HCEC 1CT (cell line): Measurements from ENCODE around the gene GRK5.
"Not testable (repeated sequence)": the region's sequence is repeated elsewhere in the genome, so short reads cannot be mapped to it uniquely, and the experiment has no call there.

Experiments used
- DNase-seq: peaks from one replicate; pipeline ENCODE4 v3.0.0-alpha.2; 2017

The GRK5 gene

DNA sequence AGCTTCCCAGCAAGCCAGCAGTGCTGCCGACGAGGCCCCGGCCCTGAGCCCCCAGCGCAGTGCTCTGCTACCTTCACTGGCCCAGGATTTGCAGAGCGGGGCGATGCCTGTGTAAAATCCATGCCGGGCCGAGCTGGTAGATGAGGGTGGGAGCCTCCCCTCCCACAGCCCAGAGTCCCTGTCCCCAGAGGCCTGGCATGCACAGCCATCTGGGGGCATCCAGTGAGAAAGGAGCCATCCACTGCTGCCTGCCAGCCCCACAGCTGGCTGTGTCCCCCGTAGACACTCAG is 218.5 kb downstream of the GRK5 start:
- no peak for DNase-seq

DNA sequence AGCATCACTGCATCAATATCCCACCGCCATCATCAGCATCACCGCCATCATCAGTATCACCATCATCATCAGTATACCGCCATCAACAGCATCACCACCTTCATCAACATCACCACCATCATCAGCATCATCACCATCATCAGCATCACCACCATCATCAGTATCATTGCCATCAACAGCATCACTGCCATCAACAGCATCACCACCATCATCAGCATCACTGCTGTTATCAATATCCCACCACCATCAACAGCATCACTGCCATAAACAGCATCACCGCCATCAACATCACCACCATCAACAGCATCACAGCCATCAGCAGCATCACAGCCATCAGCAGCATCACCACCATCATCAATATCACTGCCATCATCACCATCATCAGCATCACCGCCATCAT is 219.3 kb downstream of the GRK5 start:
- no peak for DNase-seq

DNA sequence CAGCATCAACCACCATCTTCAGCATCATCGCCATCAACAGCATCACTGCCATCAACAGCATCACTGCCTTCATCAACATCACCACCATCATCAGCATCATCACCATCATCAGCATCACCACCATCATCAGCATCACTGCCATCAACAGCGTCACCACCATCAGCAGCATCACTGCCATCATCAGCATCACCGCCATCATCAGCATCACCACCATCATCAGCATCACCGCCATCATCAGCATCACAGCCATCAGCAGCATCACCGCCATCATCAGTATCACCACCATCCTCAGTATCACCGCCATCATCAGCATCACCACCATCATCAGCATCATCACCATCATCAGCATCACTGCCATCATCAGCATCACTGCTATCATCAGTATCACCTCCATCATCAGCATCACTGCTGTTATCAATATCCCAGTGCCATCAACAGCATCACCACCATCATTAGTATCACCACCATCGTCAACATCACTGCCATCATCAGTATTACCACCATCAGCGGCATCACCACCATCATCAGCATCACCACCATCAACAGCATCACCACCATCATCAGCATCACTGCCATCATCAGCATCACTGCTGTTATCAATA is 220.0 kb downstream of the GRK5 start:
- DNase-seq: no peak

DNA sequence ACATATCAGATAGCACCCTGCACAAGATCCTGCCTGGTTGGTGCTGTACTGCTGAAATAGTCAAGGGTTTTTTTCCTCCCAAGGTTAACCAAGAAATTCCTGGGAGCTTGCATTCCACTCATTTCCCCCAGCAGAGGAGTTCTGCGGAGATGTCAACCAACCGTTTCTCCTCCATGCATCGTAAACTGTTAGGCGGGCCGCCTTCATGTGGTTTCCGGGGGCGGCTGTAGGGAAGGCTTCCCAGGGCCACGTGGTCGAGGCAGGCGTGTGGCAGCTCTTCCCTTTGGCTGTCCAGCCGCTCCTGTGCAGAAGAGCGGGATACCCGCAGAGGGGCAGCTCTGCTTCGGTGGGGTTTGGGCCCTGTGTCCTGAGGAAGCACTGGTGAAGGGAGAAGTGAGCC is 221.4 kb downstream of the GRK5 start:
- DNase-seq: no peak

DNA sequence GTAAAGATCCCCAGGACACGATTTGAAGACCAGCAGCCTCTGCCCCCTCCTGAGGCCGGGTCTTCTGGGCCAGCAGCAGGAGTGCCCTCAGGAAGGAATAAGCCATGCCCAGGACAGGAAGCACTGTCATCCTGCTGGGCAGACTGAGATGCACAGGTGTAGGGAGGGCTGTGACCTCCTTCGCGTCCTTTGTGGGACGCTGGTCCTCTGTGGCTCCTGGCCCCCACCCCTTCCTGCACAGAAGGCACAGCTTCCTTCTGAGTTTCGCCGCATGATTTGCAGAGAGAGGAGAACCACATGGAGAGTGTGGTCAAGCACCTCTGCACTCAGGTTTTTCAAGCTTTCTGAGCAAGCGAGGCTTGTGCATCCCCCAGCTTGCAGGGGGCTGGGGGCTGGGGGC is 222.4 kb downstream of the GRK5 start:
- no peak for DNase-seq

DNA sequence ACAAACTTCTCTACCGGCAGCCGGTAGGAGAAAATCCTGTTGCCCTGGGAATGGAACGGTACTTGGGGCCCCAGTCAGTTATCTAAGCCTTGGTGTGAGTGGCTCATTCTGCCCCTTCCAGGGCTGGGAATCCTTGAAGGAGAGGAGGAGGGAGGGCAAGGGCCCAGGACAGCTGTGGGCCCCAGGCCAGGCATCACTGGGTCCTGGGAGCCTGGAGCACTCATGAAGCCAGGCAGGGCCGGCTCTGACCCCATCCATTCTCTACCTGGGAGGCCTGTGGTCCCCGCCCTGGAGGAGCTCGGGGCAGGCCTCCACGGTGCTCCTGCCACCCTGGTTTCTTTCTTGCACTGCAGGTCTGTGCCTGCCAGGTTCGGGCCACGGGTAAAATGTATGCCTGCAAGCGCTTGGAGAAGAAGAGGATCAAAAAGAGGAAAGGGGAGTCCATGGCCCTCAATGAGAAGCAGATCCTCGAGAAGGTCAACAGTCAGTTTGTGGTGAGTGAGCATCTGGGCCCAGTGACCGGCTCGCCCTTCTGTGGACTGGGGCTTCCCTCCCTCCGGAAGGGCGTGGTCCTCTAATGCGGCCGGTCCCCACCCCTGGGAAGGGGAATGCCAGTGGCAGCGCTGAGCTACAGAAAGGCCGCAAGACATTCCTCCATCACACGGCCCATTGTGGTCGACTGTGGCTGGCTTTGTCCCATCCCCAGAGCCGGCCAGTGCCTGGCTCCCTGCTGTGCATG is 223.8 kb downstream of the GRK5 start:
- DNase-seq: no peak

DNA sequence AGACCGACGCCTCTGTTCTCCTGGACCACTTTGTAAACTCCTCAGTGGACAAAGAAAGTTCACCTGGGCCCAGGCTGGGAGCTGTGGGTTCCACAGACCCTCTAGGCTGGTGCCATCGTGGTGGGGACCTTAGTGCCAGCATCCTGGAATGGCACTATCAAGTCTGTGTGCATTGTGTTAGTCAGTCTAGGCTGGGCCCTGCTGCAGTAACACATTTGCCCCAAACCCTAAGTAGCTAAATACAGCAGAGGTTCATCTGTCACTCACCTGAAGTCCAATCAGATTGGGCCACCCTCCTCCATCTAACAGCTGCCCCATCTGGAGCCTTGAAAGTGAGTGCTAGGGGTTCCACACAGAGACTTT is 224.4 kb downstream of the GRK5 start:
- DNase-seq: no peak

DNA sequence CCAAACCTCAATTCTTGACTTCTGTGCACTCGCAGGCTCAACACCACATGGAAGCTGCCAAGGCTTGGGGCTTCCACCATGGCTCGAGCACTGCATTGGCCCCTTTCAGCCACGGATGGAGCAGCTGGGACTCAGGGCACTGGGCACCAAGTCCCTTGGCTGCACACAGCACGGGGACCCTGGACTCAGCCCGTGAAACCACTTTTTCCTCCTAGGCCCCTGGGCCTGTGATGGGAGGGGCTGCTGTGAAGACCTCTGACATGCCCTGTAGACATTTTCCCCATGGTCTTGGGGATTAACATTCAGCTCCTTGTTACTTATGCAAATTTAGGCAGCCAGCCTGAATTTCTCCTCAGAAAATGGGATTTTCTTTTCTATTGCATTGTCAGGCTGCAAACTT is 227.6 kb downstream of the GRK5 start:
- not testable (repeated sequence) for DNase-seq

DNA sequence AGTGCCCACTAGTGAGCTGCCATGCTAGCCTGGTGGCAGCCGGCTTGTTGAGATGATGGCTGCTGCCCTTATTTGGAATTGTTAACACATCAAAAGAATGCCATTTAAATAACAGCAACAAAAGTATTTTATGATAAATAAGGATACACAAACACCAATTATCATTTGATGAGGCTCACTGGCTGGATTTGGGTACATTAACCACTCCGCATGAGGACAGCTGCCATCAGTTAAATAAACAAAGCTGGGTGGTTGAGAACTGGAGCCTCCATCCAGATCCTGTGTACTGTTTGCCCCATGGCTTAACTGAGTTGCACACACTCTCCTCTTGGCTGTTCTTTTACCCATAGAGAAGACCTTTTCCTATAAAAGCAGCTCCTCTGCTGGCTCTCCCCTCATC is 231.3 kb downstream of the GRK5 start:
- DNase-seq: no peak

DNA sequence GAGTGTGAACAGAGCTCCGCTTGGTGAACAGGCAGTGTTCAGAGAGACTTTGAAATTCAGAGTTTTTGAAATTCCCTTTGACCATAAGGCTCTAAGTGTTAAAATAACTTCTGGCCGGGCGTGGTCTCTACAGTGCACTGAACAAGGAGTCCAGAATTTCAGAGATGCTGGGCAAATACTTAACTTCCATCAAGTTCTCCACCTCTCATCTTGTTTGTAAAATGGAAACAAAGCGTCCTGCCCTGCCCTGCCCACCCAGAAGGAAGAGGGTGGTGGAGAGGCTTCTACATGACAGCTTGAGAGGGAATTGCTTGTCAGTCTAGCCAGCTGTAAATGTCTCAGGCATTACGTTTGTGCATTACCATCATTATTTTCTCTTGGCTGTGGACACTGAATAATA is 232.6 kb downstream of the GRK5 start:
- no peak for DNase-seq

DNA sequence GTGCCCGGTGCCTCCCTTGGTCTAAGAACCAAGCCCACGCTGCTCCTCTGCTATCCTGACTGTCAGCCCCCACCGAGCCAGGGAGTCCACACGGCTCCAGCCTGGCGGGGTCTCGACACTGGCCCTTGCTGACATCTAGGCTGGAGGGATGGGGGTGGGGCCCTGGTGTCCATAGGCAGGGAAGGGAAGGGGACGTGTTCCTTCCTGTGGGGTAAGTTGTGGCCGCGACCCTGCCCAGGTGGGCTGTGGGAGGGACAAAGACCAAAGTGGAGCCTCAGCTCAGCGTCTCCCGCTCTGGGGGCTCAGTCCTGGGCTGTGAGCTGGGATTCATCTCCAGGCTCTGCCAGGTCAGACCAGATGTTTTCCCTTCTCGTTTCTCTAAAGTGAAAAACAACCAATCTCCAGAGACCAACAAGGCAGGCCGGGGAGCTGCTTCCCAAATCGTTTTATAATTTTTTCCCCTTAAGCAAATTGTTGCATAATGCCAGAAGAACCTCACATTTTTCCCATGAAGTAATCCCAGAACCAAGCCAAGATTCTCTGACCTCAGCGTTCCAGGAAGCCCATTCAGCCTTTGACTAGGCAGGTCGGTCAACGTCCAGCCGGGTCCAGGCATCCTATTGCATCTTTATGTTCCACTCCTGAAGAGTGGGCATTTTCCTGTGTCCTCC is 233.9 kb downstream of the GRK5 start:
- DNase-seq: peak; percentile 61

DNA sequence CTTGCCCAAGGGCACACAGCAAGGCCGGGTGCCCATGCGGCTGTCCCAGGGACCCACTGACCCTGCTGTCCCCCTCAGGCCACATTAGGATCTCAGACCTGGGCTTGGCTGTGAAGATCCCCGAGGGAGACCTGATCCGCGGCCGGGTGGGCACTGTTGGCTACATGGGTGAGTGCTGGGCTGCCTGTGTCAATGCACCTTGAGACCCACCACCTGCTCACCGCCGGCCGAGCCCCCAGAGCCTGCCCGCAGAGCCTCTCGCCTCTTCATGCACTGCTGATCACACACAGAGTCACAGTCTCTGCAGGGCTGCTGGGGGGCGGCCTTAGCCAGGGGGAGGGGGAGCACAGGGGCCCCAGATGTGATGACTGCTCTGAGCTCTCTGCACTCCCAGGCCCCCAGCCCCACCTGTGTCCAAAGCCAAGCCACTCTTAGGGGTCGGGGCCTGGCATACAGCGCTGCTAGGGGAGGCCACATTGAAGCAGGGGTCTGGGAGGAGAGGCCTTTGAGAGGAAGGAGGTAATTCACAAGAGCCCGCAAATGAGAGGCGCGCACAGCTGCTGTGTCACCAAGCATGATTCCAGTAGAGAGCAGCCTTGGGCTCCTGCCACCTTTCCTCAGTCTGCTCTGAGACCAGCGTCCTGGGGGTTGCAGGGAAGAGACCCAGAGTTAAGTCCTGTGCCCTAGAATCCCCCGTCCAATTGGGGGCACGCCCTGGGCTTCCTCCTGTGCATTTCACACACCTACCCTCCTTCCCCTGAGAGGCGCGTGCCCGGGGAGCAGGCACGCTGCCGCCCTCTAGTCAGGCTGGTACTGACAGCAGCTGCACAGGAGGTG is 234.8 kb downstream of the GRK5 start:
- DNase-seq: no peak

DNA sequence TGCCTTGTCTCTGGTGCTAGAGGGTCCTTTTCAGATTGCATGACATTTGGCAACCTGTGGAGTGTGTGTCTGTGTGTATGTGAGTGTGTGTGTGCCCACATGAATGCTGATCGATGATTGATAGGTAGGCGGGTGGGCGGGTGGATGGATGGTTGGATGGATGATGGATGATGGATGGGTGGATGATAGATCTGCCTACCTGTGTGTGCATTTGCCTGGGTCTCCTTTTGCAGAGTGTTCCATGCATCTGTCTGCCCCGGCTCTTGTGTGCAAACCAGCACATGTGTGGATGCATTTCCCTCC is 235.3 kb downstream of the GRK5 start:
- no peak for DNase-seq

DNA sequence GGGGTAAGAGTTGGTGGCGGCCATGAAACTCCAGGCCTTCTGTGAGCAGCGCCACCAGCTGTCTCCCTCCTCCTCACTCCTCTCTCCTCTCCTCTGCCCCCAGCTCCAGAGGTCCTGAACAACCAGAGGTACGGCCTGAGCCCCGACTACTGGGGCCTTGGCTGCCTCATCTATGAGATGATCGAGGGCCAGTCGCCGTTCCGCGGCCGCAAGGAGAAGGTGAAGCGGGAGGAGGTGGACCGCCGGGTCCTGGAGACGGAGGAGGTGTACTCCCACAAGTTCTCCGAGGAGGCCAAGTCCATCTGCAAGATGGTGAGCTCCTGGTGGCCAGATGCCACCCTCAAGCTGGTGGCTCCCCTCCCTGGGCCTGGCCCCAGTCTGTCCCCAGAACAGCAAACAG is 236.1 kb downstream of the GRK5 start:
- no peak for DNase-seq

DNA sequence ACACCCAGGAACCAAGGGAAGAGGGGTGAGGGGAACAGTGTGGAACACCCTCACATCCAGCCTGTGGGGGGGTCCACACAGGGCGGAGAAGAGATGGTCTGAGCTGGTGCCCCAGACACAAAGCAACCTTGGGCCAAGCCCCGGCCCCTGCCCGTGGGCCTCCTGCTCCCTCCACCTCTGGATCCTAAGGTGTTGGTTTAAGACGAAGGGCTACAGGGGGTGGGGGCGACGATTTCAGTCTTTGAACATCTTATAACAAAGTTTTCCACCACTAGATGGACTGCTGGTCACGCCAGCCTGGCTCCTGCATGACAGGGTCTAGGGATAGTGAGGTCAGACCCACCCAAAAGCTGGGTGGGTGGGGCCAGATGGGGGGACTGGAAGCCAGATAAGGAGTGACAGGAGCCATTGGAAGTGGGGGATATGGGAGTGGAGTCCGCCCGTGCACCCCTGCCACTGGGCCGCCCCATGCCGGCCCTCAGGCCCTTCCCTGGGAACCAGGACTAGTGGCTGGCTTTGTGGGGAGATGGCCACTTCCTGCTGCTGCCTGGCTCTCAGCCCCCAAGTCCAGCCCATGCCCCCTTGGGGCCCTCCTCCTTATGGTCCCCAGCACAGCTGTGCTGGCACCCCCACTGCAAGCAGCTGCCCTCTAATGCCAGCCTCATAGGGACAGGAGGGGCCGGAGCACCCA is 236.7 kb downstream of the GRK5 start:
- DNase-seq: no peak

DNA sequence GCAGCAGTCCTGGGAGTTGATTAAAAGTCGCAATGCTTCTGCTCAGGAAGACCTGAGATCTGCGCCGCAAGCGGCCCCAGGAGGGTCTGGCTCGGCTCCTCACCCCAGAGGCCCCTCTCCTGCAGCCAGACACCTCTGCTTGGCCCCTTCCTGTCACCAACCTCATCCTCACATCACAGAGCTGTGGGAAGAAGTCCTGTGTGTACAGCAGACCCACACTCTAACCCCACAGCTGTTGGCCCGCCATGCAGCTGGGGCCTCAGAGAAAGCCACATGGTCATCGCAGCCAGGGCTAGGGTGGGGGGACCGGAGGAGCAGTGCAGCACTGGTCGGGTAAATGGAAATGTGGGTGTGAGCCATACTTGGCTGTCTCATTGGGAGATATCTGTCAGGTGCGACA is 237.5 kb downstream of the GRK5 start:
- DNase-seq: no peak

DNA sequence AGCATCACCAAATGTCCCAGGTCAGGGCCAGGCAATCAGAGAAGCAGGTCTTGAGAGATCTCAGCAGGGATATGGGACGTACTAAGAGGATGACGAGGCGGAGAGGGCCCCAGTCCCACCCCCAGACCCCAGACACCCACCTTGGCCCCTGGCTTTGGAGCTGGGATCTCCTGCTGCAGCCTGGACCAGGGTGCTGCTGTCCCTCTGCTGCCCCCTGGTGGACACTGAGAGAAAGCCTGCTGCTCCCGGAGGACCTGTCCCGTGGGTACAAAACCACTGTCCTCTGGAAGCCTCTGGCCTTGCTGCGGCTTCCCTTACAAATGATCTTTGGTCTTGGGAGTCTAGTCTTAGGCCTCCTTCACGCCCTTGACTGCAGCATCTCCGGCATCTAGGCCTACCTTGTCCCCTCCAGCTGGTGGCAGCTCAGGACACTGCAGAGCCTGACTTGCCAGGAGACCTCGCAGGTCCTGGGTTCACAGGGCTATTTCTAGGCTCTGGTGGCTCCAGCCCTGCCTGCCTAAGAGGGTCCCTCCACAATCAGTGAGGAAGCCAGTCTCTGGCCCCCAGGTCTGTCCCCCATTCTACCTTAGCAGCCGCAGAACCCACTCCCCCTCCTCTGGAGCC is 238.1 kb downstream of the GRK5 start:
- DNase-seq: peak; percentile 49

DNA sequence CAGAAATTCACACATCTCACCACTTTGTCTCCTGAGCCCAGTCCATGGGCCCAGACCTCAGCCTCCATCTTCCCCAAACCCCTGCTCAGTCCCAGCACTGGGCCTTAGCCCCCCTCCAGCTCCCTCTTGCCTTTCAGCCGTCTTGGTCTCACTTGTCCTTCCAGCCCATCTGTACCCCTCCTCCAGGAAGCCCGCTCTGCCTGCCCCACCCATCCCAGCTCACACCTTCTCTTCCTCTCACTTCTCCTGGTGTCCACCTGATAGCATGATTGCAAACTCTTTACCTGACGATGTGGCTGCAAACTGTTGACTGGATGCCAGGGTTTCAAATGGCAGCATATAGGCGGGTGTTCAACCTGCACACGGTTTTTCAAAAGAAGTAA is 238.6 kb downstream of the GRK5 start:
- no peak for DNase-seq

DNA sequence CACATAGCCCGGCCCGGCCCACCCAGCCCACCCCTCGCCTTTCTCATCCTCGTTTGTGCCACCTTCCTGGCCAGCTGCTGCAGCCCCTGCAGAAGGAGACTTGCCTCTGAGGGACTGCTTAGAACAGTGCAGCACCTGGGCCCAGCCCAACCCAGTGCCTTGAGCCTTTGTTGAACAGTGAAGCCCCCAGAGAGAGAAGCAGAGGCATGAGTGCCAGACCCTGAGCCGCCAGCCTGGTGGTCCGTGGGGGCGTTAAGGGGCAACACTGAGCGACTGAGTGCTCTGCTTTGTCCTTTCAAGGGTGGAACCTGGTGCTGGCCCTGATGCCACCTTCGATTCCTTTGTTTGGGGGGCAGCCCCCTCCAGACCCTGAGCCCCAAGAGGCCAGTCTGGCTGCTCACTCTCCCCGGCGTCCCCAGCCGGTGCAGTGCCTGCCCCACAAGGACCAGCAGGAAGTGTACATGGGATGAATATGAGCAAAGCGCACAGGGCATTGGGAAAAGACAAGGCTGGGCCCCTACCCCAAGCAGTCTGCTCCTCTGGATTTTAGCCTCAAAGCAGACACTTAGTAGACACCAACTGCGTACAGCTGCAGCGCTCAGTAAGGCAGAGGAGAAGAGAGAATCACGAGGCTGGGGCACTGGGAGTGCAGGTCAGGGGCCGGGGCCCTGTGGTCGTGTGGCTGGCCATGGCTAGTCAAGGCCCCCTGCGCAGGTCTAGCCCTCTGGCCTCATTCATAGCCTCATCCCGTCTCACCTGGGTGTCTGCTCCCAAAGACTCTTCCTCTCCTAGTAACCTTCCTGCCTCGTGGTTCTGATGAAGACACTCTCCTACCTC is 239.3 kb downstream of the GRK5 start:
- DNase-seq: no peak

DNA sequence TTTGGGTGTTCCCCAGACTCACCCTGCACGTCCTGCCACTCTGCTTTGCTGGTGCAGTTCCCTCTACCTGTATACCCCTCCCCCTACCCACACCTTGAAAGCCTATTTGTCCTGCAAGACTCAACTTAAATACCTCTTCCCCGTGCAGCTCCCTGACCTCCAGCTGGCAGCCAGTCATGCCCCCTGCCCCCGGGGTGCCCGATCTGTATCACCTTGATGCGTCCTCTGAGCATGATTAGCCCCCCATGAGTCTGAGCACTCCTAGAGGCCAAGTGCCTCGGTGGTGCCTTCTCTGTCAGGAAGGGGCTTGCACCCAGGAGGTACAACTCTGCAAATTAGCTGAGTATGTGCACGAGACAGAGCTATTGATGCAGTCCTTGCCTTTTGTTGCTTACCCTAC is 240.1 kb downstream of the GRK5 start:
- DNase-seq: no peak

DNA sequence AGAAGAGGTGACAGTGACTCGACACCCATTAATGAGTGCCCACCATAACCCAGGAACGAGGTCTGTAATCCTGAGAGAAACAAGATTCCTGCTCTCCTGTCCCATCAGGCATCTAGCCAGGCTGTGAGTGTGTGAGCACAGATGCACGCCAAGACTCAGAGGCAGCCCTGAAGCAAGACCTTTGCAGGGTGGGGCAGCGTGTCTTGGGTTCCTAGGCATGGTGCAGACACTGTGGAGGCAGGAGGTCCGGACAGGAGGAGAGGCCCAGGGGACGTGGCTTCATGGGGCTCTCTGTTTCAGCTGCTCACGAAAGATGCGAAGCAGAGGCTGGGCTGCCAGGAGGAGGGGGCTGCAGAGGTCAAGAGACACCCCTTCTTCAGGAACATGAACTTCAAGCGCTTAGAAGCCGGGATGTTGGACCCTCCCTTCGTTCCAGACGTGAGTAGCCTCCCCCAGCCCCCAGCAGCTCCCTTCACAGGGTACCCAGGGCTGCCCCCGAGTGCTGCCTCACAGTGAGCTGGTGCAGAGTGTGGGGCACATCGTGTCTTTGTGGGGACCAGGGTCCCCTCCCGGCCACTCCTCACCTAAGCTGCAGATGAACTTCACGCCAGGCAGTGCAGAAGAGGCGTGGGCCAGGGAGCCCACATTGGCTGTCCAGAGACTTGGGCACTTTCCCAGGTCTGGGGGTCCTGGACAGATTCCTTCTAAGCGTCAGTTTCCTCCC is 240.6 kb downstream of the GRK5 start:
- no peak for DNase-seq
